GM06990 (cell line): ENCODE data around the gene FGFRL1.

Source experiments
- DNase-seq: peaks from one replicate; pipeline ENCODE4 v3.0.0-alpha.2; 2011; ENCODE audit not compliant: insufficient read length; ENCODE audit errors: extremely low read depth
- H3K27me3 ChIP-seq: replicated peaks from 2 replicates; pipeline ENCODE4 v1.6.0; 2011; ENCODE audit warnings: low read length; ENCODE audit not compliant: control insufficient read depth, insufficient read depth
- H3K36me3 ChIP-seq: 2 replicates; pipeline ENCODE4 v1.5.1; 2011; ENCODE audit warnings: low read length; ENCODE audit not compliant: control insufficient read depth, insufficient read depth
- H3K4me3 ChIP-seq: replicated peaks from 2 replicates; pipeline ENCODE4 v1.5.1; 2011; ENCODE audit warnings: low read depth, mild to moderate bottlenecking, control low read depth, low read length
- TF ChIP-seq, protein P1 (sequence below): IDR thresholded peaks from 2 replicates; pipeline ENCODE4 v1.5.1; 2011; ENCODE audit warnings: low read length, control low read depth, mild to moderate bottlenecking, inconsistent platforms; ENCODE audit not compliant: insufficient read depth, poor library complexity, severe bottlenecking

FGFRL1 gene

DNA sequence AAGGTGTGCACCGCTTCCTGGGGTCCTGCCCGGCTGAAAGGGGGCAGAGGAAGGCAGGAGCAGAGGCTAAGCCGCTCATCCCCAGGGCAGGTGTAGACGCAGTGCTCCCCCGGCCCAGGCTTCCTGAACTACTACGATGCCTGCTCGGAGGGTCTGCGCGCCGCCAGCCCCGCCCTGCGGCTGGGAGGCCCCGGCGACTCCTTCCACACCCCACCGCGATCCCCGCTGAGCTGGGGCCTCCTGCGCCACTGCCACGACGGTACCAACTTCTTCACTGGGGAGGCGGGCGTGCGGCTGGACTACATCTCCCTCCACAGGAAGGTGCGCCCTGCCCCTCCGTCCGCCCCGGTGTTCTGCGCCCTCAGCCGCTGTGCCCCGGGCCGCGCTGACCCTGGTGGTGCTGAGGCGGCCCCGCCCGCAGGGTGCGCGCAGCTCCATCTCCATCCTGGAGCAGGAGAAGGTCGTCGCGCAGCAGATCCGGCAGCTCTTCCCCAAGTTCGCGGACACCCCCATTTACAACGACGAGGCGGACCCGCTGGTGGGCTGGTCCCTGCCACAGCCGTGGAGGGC, 9.8 kb upstream of the FGFRL1 start:
- Histone ChIP-seq H3K4me3 (no peak overlapping the region), H3K27me3 (peaks cover 5% of the 10 kb centered on the region), H3K36me3 (no peaks in the 10 kb centered on the region)
- no peak for DNase-seq
- TF ChIP-seq, protein P1, sequence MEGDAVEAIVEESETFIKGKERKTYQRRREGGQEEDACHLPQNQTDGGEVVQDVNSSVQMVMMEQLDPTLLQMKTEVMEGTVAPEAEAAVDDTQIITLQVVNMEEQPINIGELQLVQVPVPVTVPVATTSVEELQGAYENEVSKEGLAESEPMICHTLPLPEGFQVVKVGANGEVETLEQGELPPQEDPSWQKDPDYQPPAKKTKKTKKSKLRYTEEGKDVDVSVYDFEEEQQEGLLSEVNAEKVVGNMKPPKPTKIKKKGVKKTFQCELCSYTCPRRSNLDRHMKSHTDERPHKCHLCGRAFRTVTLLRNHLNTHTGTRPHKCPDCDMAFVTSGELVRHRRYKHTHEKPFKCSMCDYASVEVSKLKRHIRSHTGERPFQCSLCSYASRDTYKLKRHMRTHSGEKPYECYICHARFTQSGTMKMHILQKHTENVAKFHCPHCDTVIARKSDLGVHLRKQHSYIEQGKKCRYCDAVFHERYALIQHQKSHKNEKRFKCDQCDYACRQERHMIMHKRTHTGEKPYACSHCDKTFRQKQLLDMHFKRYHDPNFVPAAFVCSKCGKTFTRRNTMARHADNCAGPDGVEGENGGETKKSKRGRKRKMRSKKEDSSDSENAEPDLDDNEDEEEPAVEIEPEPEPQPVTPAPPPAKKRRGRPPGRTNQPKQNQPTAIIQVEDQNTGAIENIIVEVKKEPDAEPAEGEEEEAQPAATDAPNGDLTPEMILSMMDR: no peak

DNA sequence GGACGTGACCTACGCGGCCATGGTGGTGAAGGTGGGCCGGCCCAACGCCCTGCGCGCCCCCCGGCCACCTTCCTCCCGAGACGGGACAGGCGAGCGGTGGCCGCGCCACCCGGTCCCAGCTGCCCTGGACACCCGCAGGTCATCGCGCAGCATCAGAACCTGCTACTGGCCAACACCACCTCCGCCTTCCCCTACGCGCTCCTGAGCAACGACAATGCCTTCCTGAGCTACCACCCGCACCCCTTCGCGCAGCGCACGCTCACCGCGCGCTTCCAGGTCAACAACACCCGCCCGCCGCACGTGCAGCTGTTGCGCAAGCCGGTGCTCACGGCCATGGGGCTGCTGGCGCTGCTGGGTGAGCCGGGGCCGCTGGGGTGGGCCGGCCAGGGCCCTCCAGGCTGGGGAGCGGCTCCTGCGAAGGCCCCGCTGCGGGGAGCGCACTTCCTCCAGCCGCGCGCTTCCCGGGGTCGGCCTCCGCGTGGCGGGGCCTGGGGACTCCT, 9.2 kb upstream of the FGFRL1 start:
- Histone ChIP-seq H3K27me3 (peaks cover 5% of the 10 kb centered on the region), H3K36me3 (no peaks in the 10 kb centered on the region), H3K4me3 (no peak overlapping the region)
- TF ChIP-seq, protein P1: no peak
- DNase-seq: no peak

DNA sequence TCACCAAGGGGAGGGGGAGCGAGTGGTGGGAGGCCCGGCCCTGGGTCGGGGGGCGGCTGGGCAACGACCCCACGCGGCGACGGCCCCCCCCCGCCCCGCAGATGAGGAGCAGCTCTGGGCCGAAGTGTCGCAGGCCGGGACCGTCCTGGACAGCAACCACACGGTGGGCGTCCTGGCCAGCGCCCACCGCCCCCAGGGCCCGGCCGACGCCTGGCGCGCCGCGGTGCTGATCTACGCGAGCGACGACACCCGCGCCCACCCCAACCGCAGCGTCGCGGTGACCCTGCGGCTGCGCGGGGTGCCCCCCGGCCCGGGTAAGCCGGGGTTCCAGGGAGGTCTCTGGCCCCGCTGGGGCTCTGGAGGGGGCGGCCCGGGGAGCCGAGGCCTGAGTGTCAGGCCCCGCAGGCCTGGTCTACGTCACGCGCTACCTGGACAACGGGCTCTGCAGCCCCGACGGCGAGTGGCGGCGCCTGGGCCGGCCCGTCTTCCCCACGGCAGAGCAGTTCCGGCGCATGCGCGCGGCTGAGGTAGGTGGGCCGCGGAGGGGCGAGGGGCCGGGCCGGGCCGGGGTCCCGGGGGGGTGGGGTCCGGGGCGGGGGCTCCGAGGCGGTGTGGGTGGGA, 8.7 kb upstream of the FGFRL1 start:
- Histone ChIP-seq H3K27me3 (peaks cover 5% of the 10 kb centered on the region), H3K4me3 (no peak overlapping the region), H3K36me3 (no peaks in the 10 kb centered on the region)
- TF ChIP-seq, protein P1: no peak
- no peak for DNase-seq

DNA sequence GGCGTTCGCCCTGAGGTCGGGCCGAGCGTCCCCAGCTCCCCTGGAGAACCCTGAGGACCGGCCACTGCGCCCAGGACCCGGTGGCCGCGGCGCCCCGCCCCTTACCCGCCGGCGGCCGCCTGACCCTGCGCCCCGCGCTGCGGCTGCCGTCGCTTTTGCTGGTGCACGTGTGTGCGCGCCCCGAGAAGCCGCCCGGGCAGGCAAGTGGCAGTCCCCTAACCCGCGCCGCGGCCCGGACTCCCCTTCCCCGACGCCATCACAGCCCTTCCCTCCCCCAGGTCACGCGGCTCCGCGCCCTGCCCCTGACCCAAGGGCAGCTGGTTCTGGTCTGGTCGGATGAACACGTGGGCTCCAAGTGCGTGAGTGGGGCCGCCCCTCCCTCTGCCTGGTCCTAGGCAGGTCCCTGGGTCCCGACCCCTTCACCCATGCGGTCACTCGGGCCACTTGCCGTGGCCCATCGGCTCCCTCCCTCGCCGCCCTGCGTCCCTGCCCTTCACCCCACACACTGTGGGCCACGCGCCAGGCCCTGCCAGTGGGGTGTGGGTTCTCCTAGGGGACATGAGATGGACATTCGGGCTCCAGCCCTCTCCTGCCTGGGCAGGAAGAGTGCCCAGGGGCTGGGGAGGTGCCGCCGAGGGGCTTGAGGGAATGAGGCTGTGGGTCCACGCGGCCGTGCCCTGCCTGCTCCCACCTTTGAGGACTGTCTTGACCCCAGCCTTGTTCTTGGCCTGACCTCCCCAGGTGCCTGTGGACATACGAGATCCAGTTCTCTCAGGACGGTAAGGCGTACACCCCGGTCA, 8.0 kb upstream of the FGFRL1 start:
- peaks cover 3% of the 10 kb centered on the region for H3K27me3 ChIP-seq
- DNase-seq: no peak

DNA sequence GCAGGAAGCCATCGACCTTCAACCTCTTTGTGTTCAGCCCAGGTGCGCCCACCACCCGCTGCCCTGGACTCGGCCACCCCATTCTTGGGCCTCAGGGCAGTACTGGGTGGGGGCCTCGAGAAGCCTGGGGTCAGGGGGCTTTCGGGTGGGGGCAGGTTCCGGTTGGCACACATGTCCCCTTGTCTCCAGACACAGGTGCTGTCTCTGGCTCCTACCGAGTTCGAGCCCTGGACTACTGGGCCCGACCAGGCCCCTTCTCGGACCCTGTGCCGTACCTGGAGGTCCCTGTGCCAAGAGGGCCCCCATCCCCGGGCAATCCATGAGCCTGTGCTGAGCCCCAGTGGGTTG, 7.4 kb upstream of the FGFRL1 start:
- DNase-seq: no peak
- Histone ChIP-seq H3K36me3 (no peaks in the 10 kb centered on the region), H3K4me3 (no peak overlapping the region), H3K27me3 (peaks cover 2% of the 10 kb centered on the region)
- TF ChIP-seq, protein P1: no peak

More for the DNA sequence above, 8.0 kb upstream of the FGFRL1 start:
- no peaks in the 10 kb centered on the region for H3K36me3 ChIP-seq
- TF ChIP-seq, protein P1: no peak
- H3K4me3 ChIP-seq: no peak overlapping the region
